DND-41 (cell line): ENCODE measurements around the gene CAGE1.

Experiments
- EZH2 ChIP-seq: IDR thresholded peaks from 3 replicates; pipeline ENCODE4 v1.6.1; 2012; ENCODE audit warnings: borderline replicate concordance, low read depth, mild to moderate bottlenecking, moderate library complexity, low read length, inconsistent platforms; ENCODE audit not compliant: severe bottlenecking
- TF ChIP-seq, protein P1 (sequence below): IDR thresholded peaks from 2 replicates; pipeline ENCODE4 v1.5.1; 2012; ENCODE audit warnings: borderline replicate concordance, low read length, moderate library complexity, mild to moderate bottlenecking; ENCODE audit not compliant: poor library complexity, severe bottlenecking; ENCODE audit errors: extremely low read depth

DNA sequence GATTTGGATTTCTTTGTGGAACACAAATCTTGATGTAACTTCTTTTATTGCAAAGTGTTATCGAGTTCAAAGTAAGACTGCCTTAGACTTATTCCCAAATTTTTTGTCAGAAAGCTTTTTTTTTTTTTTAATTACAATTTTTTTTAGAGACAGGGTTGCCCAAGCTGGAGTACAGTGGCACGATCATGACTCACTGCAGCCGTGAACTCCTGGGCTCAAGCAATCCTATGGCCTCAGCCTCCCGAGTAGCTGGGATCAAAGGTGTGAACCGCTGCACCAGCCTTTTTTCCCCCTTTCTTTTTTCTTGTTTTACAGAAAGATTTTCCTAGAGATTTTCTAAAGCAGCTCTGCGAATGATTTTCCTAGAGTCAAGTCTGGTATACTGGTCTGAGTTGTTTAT lies 2.9 kb upstream of the CAGE1 start:
- TF ChIP-seq EZH2, result no peak
- TF ChIP-seq, protein P1, sequence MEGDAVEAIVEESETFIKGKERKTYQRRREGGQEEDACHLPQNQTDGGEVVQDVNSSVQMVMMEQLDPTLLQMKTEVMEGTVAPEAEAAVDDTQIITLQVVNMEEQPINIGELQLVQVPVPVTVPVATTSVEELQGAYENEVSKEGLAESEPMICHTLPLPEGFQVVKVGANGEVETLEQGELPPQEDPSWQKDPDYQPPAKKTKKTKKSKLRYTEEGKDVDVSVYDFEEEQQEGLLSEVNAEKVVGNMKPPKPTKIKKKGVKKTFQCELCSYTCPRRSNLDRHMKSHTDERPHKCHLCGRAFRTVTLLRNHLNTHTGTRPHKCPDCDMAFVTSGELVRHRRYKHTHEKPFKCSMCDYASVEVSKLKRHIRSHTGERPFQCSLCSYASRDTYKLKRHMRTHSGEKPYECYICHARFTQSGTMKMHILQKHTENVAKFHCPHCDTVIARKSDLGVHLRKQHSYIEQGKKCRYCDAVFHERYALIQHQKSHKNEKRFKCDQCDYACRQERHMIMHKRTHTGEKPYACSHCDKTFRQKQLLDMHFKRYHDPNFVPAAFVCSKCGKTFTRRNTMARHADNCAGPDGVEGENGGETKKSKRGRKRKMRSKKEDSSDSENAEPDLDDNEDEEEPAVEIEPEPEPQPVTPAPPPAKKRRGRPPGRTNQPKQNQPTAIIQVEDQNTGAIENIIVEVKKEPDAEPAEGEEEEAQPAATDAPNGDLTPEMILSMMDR, result no peak
